ENCODE results near the gene TXNDC16.

GRCh38 chr14:52551205-52551604 is 1.1 kb downstream of the TXNDC16 start:
- TF ChIP-seq, protein P1, sequence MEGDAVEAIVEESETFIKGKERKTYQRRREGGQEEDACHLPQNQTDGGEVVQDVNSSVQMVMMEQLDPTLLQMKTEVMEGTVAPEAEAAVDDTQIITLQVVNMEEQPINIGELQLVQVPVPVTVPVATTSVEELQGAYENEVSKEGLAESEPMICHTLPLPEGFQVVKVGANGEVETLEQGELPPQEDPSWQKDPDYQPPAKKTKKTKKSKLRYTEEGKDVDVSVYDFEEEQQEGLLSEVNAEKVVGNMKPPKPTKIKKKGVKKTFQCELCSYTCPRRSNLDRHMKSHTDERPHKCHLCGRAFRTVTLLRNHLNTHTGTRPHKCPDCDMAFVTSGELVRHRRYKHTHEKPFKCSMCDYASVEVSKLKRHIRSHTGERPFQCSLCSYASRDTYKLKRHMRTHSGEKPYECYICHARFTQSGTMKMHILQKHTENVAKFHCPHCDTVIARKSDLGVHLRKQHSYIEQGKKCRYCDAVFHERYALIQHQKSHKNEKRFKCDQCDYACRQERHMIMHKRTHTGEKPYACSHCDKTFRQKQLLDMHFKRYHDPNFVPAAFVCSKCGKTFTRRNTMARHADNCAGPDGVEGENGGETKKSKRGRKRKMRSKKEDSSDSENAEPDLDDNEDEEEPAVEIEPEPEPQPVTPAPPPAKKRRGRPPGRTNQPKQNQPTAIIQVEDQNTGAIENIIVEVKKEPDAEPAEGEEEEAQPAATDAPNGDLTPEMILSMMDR (IDR thresholded peaks at IDR 0.05): no peak
- TF ChIP-seq POLR2A (IDR thresholded peaks at IDR 0.05): no peak
